ENCODE data around the gene EIF5A. TPM values are rescaled to one million over a fixed set of nuclear protein-coding genes. Genes with fewer than 3 reads are reported as not detected.

The EIF5A gene
- total and polyA plus RNA-seq, 12 donors: 197 to 716 (median 267) TPM

GRCh38 chr17:7348478-7349242, 41.2 kb downstream of the EIF5A start:
- TF ChIP-seq CTCF (IDR thresholded peaks at IDR 0.05): no peak
- peaks cover 0 to 32% (median 0%) of the 10 kb centered on the region in 9 donors for H3K36me3 ChIP-seq
- H3K4me3 ChIP-seq: no peak overlapping the region
- peaks cover 4 to 41% (median 35%) of the 10 kb centered on the region in 9 donors for H3K4me1 ChIP-seq
- intact Hi-C loops (cut with DNase I): loop anchor here in 4 of 10 donors (2.0 to 5.0 kb wide), 3 partner anchors 51 to 68 kb away; partner anchors contain the start of gene SLC2A4 (in 4 of the 4)
- no peaks in the 10 kb centered on the region for H3K27me3 ChIP-seq
- WGBS, 2 donors: 64 to 77% methylated on average over 18 to 19 of the region's 19 CpGs
- no peak for DNase-seq
- no peaks in the 10 kb centered on the region for H3K9me3 ChIP-seq
- peak overlapping the region in 5 of 10 donors; percentile 98 to 100 (median 99) for H3K27ac ChIP-seq
- ATAC-seq: no peak

GRCh38 chr17:7351665-7352502, 44.5 kb downstream of the EIF5A start, which contains the start of gene KCTD11:
Gene KCTD11 (plus strand): TSS chr17:7352162.
- Histone ChIP-seq H3K36me3 (peaks cover 0 to 15% (median 0%) of the 10 kb centered on the region in 9 donors), H3K27me3 (no peaks in the 10 kb centered on the region), H3K4me1 (peaks cover 8 to 65% (median 46%) of the 10 kb centered on the region in 9 donors), H3K27ac (peak within 1 kb of the TSS; percentile 96 to 100 (median 99)), H3K4me3 (peak within 1 kb of the TSS; percentile 73 to 91 (median 84)), H3K9me3 (no peaks in the 10 kb centered on the region)
- DNase-seq: peak; percentile 91 to 93
- intact Hi-C loops (cut with DNase I): loop anchor here (1.0 to 10.0 kb wide), 13 partner anchors 40 to 333 kb away; partner anchors contain the start of genes FGF11 (in 5 of the 10), TMEM102 (in 5 of the 10), PLSCR3 (in 4 of the 10) and SENP3 (in 4 of the 10)
- peak in 7 of 9 donors; percentile 44 to 69 (median 59) for TF ChIP-seq CTCF (IDR thresholded peaks at IDR 0.05)
- 0 to 1% methylated on average over 78 to 91 of the region's 91 CpGs for WGBS, 2 donors
- ATAC-seq: peak; percentile 70 to 84 (median 80)

- no peaks in the 10 kb centered on the region for H3K27me3 ChIP-seq
- no peak for ATAC-seq
- peak overlapping the region; percentile 73 to 91 (median 84) for H3K4me3 ChIP-seq
- peaks cover 0 to 9% (median 0%) of the 10 kb centered on the region in 9 donors for H3K36me3 ChIP-seq
- 30 to 31% methylated on average over 10 of the region's 10 CpGs for WGBS, 2 donors
- intact Hi-C loops (cut with DNase I): loop anchor here (5.0 to 10.0 kb wide), 10 partner anchors 40 to 332 kb away; partner anchors contain the start of genes FGF11 (in 5 of the 10), TMEM102 (in 5 of the 10), SENP3 (in 4 of the 10) and PLSCR3 (in 2 of the 10)
- DNase-seq: no peak
- TF ChIP-seq CTCF (IDR thresholded peaks at IDR 0.05): peak in 3 of 9 donors; percentile 5 to 59 (median 26)
- H3K4me1 ChIP-seq: peaks cover 8 to 65% (median 46%) of the 10 kb centered on the region in 9 donors
- no peaks in the 10 kb centered on the region for H3K9me3 ChIP-seq
- peak overlapping the region; percentile 96 to 100 (median 99) for H3K27ac ChIP-seq
Observed at GRCh38 chr17:7352503-7352889, 45.1 kb downstream of the EIF5A start.

Measured in heart right ventricle (tissue), 16 donors.